Astrocyte (in vitro differentiated cells and primary cell): ENCODE results near the gene ST3GAL4. TPM values are rescaled to one million over a fixed set of nuclear protein-coding genes. Genes with fewer than 3 reads are reported as not detected.
A peak's percentile ranks its signal among the peaks of the same experiment; 100 is the strongest.

Experiments used
- DNase-seq: peaks from one replicate; pipeline ENCODE4 v3.0.0-alpha.2; 2010; ENCODE audit warnings: low read depth
- FAIRE-seq: peaks from 2 replicates; lab custom pipeline; 2011; peaks lifted over from hg19 to GRCh38; lab: Jason Lieb, UNC
- H2AFZ ChIP-seq: 2 replicates; pipeline ENCODE4 v1.6.0; 2012; ENCODE audit warnings: low read depth, low read length, inconsistent platforms
- H3K27ac ChIP-seq: 2 replicates; pipeline ENCODE4 v1.5.1; 2011; ENCODE audit warnings: low read depth, low read length, inconsistent platforms
- H3K27me3 ChIP-seq: 2 replicates; pipeline ENCODE4 v1.6.0; 2011; ENCODE audit warnings: low read length, inconsistent platforms; ENCODE audit not compliant: insufficient read depth
- H3K36me3 ChIP-seq: 2 replicates; pipeline ENCODE4 v1.5.1; 2011; ENCODE audit warnings: low read length, inconsistent platforms; ENCODE audit not compliant: insufficient read depth
- H3K4me1 ChIP-seq: 2 replicates; pipeline ENCODE4 v1.5.1; 2011; ENCODE audit warnings: low read length, inconsistent platforms; ENCODE audit not compliant: insufficient read depth
- H3K4me2 ChIP-seq: 2 replicates; pipeline ENCODE4 v1.6.0; 2012; ENCODE audit warnings: low read length, inconsistent platforms
- H3K4me3 ChIP-seq: 2 replicates; pipeline ENCODE4 v1.5.1; 2011; ENCODE audit warnings: low read depth, mild to moderate bottlenecking, low read length, inconsistent platforms; ENCODE audit not compliant: insufficient read depth
- H3K79me2 ChIP-seq: 2 replicates; pipeline ENCODE4 v1.6.0; 2012; ENCODE audit warnings: mild to moderate bottlenecking, low read length, inconsistent platforms; ENCODE audit not compliant: insufficient read depth
- H3K9ac ChIP-seq: 2 replicates; pipeline ENCODE4 v1.6.0; 2012; ENCODE audit warnings: mild to moderate bottlenecking, low read length, inconsistent platforms
- H3K9me3 ChIP-seq: 2 replicates; pipeline ENCODE4 v1.5.1; 2012; ENCODE audit warnings: low read depth, mild to moderate bottlenecking, low read length, inconsistent platforms; ENCODE audit not compliant: insufficient read depth
- H4K20me1 ChIP-seq: 2 replicates; pipeline ENCODE4 v1.6.0; 2012; ENCODE audit warnings: low read length, inconsistent platforms; ENCODE audit not compliant: insufficient read depth
- H3K27ac Mint-ChIP-seq: one replicate; pipeline ENCODE4 v1.8.0; 2021; ENCODE audit warnings: mild to moderate bottlenecking, mixed read lengths; ENCODE audit not compliant: unreplicated experiment
- H3K27me3 Mint-ChIP-seq: one replicate; pipeline ENCODE4 v1.8.0; 2021; ENCODE audit warnings: low read depth, mixed read lengths; ENCODE audit not compliant: unreplicated experiment
- H3K36me3 Mint-ChIP-seq: one replicate; pipeline ENCODE4 v1.8.0; 2021; ENCODE audit warnings: low read depth, mixed read lengths; ENCODE audit not compliant: unreplicated experiment
- H3K4me1 Mint-ChIP-seq: one replicate; pipeline ENCODE4 v1.8.0; 2021; ENCODE audit warnings: low read depth, mixed read lengths; ENCODE audit not compliant: unreplicated experiment
- H3K4me3 Mint-ChIP-seq: one replicate; pipeline ENCODE4 v1.8.0; 2021; ENCODE audit warnings: mild to moderate bottlenecking, moderate library complexity, mixed read lengths; ENCODE audit not compliant: unreplicated experiment
- H3K9me3 Mint-ChIP-seq: one replicate; pipeline ENCODE4 v1.8.0; 2021; ENCODE audit warnings: mild to moderate bottlenecking, mixed read lengths; ENCODE audit not compliant: unreplicated experiment
- EZH2 ChIP-seq: IDR thresholded peaks from 2 replicates; pipeline ENCODE4 v1.6.1; 2012; ENCODE audit warnings: mild to moderate bottlenecking, low read length, inconsistent platforms; ENCODE audit not compliant: insufficient read depth
- total RNA-seq: library from RNA; stranded (reverse); gene quantifications from 2 replicates; pipeline ENCODE4 v1.2.1, GENCODE V29; 2021
- TF ChIP-seq, protein P1 (sequence below): IDR thresholded peaks from 2 replicates; pipeline ENCODE4 v1.5.1; 2011; ENCODE audit warnings: low read depth, mild to moderate bottlenecking, inconsistent platforms, low read length, moderate library complexity; ENCODE audit not compliant: insufficient read depth

Gene ST3GAL4
- total RNA-seq, 1 donor from 2014 or later: 12.2 TPM

DNA sequence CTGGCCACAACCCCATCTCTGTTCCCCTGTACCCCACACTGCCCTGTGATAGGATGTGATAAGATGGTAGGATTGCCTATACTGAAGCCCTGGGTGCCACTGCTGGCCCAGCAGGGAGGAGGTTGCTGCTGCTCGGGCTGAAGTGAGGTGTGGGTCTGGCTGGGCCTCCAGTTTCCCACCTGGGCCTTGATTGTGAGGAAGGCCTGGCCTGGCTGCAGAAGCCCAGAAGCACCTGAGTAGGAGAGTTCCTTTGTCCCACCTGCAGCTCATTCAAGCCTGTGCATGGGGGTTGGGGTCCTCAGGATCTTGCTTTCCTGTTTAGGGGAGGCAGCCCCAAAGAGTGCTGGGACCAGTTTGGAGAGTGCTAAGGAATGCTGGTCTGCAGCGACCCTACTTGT lies 3.3 kb downstream of the ST3GAL4 start:
- no peak overlapping the region for H3K9ac ChIP-seq
- Mint-ChIP-seq H3K27me3 (no peaks in the 10 kb centered on the region), H3K4me3 (no peak overlapping the region), H3K36me3 (peaks cover 4% of the 10 kb centered on the region), H3K4me1 (peaks cover 12% of the 10 kb centered on the region), H3K9me3 (no peaks in the 10 kb centered on the region), H3K27ac (no peak overlapping the region)
- no peak overlapping the region for H3K4me2 ChIP-seq
- H3K27ac ChIP-seq: no peak overlapping the region
- no peak for DNase-seq
- H3K79me2 ChIP-seq: peaks cover 33% of the 10 kb centered on the region
- H3K9me3 ChIP-seq: no peaks in the 10 kb centered on the region
- no peak overlapping the region for H3K4me3 ChIP-seq
- no peak overlapping the region for H2AFZ ChIP-seq
- H3K36me3 ChIP-seq: no peaks in the 10 kb centered on the region
- FAIRE-seq: no peak
- peaks cover 33% of the 10 kb centered on the region for H3K4me1 ChIP-seq
- H4K20me1 ChIP-seq: peaks cover 48% of the 10 kb centered on the region
- TF ChIP-seq, protein P1, sequence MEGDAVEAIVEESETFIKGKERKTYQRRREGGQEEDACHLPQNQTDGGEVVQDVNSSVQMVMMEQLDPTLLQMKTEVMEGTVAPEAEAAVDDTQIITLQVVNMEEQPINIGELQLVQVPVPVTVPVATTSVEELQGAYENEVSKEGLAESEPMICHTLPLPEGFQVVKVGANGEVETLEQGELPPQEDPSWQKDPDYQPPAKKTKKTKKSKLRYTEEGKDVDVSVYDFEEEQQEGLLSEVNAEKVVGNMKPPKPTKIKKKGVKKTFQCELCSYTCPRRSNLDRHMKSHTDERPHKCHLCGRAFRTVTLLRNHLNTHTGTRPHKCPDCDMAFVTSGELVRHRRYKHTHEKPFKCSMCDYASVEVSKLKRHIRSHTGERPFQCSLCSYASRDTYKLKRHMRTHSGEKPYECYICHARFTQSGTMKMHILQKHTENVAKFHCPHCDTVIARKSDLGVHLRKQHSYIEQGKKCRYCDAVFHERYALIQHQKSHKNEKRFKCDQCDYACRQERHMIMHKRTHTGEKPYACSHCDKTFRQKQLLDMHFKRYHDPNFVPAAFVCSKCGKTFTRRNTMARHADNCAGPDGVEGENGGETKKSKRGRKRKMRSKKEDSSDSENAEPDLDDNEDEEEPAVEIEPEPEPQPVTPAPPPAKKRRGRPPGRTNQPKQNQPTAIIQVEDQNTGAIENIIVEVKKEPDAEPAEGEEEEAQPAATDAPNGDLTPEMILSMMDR: no peak
- no peak for TF ChIP-seq EZH2
- no peaks in the 10 kb centered on the region for H3K27me3 ChIP-seq

DNA sequence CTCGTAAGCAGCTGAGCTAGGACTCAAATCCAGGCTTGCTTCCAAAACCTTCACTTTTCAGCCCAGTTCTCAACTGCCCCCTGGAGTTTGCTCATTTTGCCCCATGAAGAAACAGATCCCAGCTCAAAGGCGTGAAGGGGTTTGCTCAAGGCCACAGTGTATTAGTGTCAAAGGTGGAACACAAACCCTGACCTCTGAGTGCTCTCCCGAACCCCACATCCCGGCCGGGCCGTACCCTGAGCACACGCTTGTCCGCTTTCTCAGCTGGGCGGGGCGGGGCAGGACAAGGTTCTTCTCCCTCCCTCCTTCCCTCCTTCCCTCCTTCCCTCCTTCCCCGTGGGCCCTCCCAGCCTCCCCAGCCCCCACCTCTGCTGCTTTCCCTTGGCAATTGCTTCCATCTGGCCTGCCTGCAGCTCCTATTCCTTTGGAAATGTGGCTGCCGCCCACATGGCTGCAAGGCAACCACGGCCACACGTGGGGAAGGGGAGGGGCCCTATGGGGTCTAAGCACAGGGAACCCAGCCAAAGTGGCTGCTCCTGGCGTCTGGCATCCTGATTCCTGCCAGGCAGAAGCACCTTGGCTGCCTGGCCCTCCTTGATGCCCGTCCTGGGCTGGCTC lies 4.1 kb downstream of the ST3GAL4 start:
- Histone ChIP-seq H4K20me1 (peaks cover 48% of the 10 kb centered on the region), H3K4me2 (peak overlapping the region; percentile 28), H3K27ac (no peak overlapping the region), H3K9me3 (no peaks in the 10 kb centered on the region), H3K79me2 (peaks cover 30% of the 10 kb centered on the region), H3K4me1 (peaks cover 29% of the 10 kb centered on the region), H3K36me3 (no peaks in the 10 kb centered on the region), H3K9ac (no peak overlapping the region), H3K27me3 (no peaks in the 10 kb centered on the region), H3K4me3 (no peak overlapping the region), H2AFZ (no peak overlapping the region)
- Mint-ChIP-seq H3K4me1 (peaks cover 10% of the 10 kb centered on the region), H3K27ac (no peak overlapping the region), H3K27me3 (no peaks in the 10 kb centered on the region), H3K36me3 (peaks cover 2% of the 10 kb centered on the region), H3K4me3 (no peak overlapping the region), H3K9me3 (no peaks in the 10 kb centered on the region)
- no peak for TF ChIP-seq EZH2
- TF ChIP-seq, protein P1: no peak
- DNase-seq (peak; percentile 51), FAIRE-seq (no peak)

DNA sequence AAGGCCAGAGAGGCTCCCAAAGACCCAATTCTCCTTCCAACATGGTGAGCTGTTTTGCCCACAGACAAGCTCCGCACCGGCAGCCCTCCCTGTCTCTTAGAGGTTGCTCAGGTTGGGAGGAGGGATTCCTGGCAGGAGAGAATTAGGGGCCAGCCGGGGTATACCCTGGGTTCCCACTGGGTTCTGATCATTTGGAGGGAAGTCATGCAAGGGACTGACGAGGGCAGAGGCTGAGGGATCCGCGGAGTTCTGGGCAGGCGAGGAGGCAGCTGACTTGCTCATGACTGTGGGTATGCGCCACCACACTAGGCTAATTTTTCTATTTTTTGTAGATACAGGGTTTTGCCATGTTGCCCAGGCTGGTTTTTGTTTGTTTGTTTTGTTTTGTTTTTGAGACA lies 4.6 kb downstream of the ST3GAL4 start:
- Histone ChIP-seq H3K27ac (no peak overlapping the region), H3K4me1 (peaks cover 24% of the 10 kb centered on the region), H3K9me3 (no peaks in the 10 kb centered on the region), H3K27me3 (no peaks in the 10 kb centered on the region), H3K79me2 (peaks cover 25% of the 10 kb centered on the region), H3K4me2 (peak overlapping the region; percentile 28), H2AFZ (no peak overlapping the region), H3K9ac (no peak overlapping the region), H4K20me1 (peaks cover 48% of the 10 kb centered on the region), H3K36me3 (no peaks in the 10 kb centered on the region), H3K4me3 (no peak overlapping the region)
- TF ChIP-seq, protein P1: no peak
- TF ChIP-seq EZH2: no peak
- no peak for DNase-seq
- Mint-ChIP-seq H3K4me1 (peaks cover 10% of the 10 kb centered on the region), H3K27me3 (no peaks in the 10 kb centered on the region), H3K36me3 (peaks cover 2% of the 10 kb centered on the region), H3K4me3 (no peak overlapping the region), H3K9me3 (no peaks in the 10 kb centered on the region), H3K27ac (no peak overlapping the region)
- no peak for FAIRE-seq
